Panc1 (cell line): ENCODE results near the gene GRIP1. TPM values are rescaled to one million over a fixed set of nuclear protein-coding genes. Genes with fewer than 3 reads are reported as not detected.

Experiments
- ATAC-seq: fragments of 200-7000 bp; cut with Tn5 transposase; 2 replicates; pipeline ENCODE4 v1.9.1; 2020; ENCODE audit warnings: mild to moderate bottlenecking, moderate library complexity
- BruUV-seq: library from RNA; stranded (reverse); fragments of 400-500 nt; replicated peaks from 2 replicates; lab custom pipeline; 2021; lab: Mats Ljungman, UMichigan
- CTCF ChIA-PET: fragments of 300-600 bp; sonication (Branson Sonifier 250); formaldehyde crosslinking; loops from one replicate; lab custom pipeline; 2022; ENCODE audit warnings: antibody characterized with exemption; lab: Charles Lee
- POLR2A ChIA-PET: fragments of 300-600 bp; sonication (Branson Sonifier 250); formaldehyde crosslinking; loops from one replicate; lab custom pipeline; 2022; ENCODE audit warnings: antibody characterized with exemption; lab: Charles Lee
- DNase-seq: peaks from one replicate; pipeline ENCODE4 v3.0.0-alpha.2; 2010; ENCODE audit warnings: low read depth, low spot score
- H3K27ac ChIP-seq: 2 replicates; pipeline ENCODE4 v1.5.1; 2011; ENCODE audit warnings: mild to moderate bottlenecking, low read length, inconsistent platforms
- H3K27me3 ChIP-seq: fragments of 200-500 bp; sonication (Bioruptor generic); 2 replicates; pipeline ENCODE4 v1.6.0; 2014; ENCODE audit warnings: low read length, inconsistent platforms; ENCODE audit not compliant: control insufficient read depth, insufficient read depth
- H3K36me3 ChIP-seq: fragments of 200-500 bp; sonication (Bioruptor generic); 2 replicates; pipeline ENCODE4 v1.5.1; 2014; ENCODE audit warnings: inconsistent platforms, mild to moderate bottlenecking, low read length, moderate library complexity; ENCODE audit not compliant: control insufficient read depth, insufficient read depth
- H3K4me1 ChIP-seq: 2 replicates; pipeline ENCODE4 v1.5.1; 2011; ENCODE audit warnings: inconsistent platforms, mild to moderate bottlenecking, low read length, moderate library complexity; ENCODE audit not compliant: control insufficient read depth, insufficient read depth
- H3K4me3 ChIP-seq, 2 experiments: 2 replicates each; pipeline ENCODE4 v1.5.1; 2011 to 2012; ENCODE audit warnings: low read depth in 2 of 2, low read length in 2 of 2, mild to moderate bottlenecking in 2 of 2, inconsistent platforms in 1 of 2, moderate library complexity in 1 of 2
- H3K9me3 ChIP-seq: fragments of 200-500 bp; sonication (Bioruptor generic); 2 replicates; pipeline ENCODE4 v1.5.1; 2014; ENCODE audit warnings: low read depth, mild to moderate bottlenecking, inconsistent platforms, low read length, moderate library complexity; ENCODE audit not compliant: control insufficient read depth, insufficient read depth
- CTCF ChIP-seq: fragments of 450-650 bp; IDR thresholded peaks from 2 replicates; pipeline ENCODE4 v1.5.1; 2017; ENCODE audit warnings: mild to moderate bottlenecking
- POLR2AphosphoS5 ChIP-seq: IDR thresholded peaks from 2 replicates; pipeline ENCODE4 v1.6.1; 2012; ENCODE audit warnings: mild to moderate bottlenecking, low read depth, low read length, moderate library complexity
- REST ChIP-seq, 2 experiments: IDR thresholded peaks; 2 replicates each; pipeline ENCODE4 v1.6.1; 2011 to 2012; ENCODE audit warnings: low read depth in 2 of 2, control low read depth in 1 of 2, low read length in 1 of 2, mild to moderate bottlenecking in 1 of 2, moderate library complexity in 1 of 2; ENCODE audit not compliant: insufficient read depth in 1 of 2
- SIN3A ChIP-seq: IDR thresholded peaks from 2 replicates; pipeline ENCODE4 v1.6.1; 2012; ENCODE audit warnings: low read depth, mild to moderate bottlenecking, low read length, moderate library complexity, borderline replicate concordance; ENCODE audit not compliant: insufficient read depth
- TCF7L2 ChIP-seq: IDR thresholded peaks from 2 replicates; pipeline ENCODE4 v1.6.1; 2011; ENCODE audit warnings: mild to moderate bottlenecking, low read depth, low read length, inconsistent platforms
- in situ Hi-C: cut with HindIII; loops from 2 replicates; pipeline ENCODE4 v1.10.0; 2016; ENCODE audit warnings: low sequenced_read_pairs, low pct_unique_long_range_greater_than_20kb
- intact Hi-C: fragments of 100-400 bp; cut with micrococcal nuclease; formaldehyde crosslinking; loops from one replicate; pipeline ENCODE4 v1.10.0; 2022; ENCODE audit not compliant: unreplicated experiment
- total RNA-seq: library from RNA; stranded (reverse); gene quantifications from one replicate; pipeline ENCODE4 v1.2.1, GENCODE V29; 2021; ENCODE audit not compliant: unreplicated experiment

Gene GRIP1
- total RNA-seq, 1 experiment from 2014 or later, result 9.2 TPM

- no TSS peak for BruUV-seq
- ATAC-seq (no peak), DNase-seq (no peak)
- Histone ChIP-seq H3K36me3 (no peaks in the 10 kb centered on the region), H3K27ac (no peak overlapping the region), H3K27me3 (no peaks in the 10 kb centered on the region; the same call in 1 of the 2 replicates), H3K4me3 (no peak overlapping the region), H3K9me3 (no peaks in the 10 kb centered on the region), H3K4me1 (no peaks in the 10 kb centered on the region)
- in situ Hi-C loops (no loop called here), intact Hi-C loops (no loop called here)
- ChIA-PET POLR2A (no interaction called here), CTCF (no interaction called here)
- TF ChIP-seq CTCF, result no peak
- TF ChIP-seq SIN3A, result no peak
- no peak for TF ChIP-seq REST (IDR thresholded peaks at IDR 0.05; ENCODE audit: insufficient read depth in 1 of 2, low read depth in 2 of 2, low read length in 1 of 2)
- no peak for TF ChIP-seq POLR2AphosphoS5
- no peak for TF ChIP-seq TCF7L2
These were observed 139.9 kb downstream of the GRIP1 start for GRCh38 chr12:66538970-66539369.

- Histone ChIP-seq H3K36me3 (no peaks in the 10 kb centered on the region), H3K9me3 (no peaks in the 10 kb centered on the region), H3K4me3 (no peak overlapping the region), H3K4me1 (no peaks in the 10 kb centered on the region), H3K27ac (no peak overlapping the region), H3K27me3 (no peaks in the 10 kb centered on the region; the same call in 1 of the 2 replicates)
- intact Hi-C loops, result no loop called here
- POLR2A ChIA-PET, result interaction anchor here (0.6 kb wide), 1 partner anchor 18 kb away, joined by 5 read pairs; no protein-coding TSS in a partner anchor
- in situ Hi-C loops, result no loop called here
- BruUV-seq, result no TSS peak
- CTCF ChIA-PET, result no interaction called here
- ATAC-seq (no peak), DNase-seq (no peak)
- TF ChIP-seq TCF7L2 (no peak), POLR2AphosphoS5 (no peak), SIN3A (no peak), CTCF (no peak)
These were observed 141.0 kb downstream of the GRIP1 start for GRCh38 chr12:66537876-66538275.
